PC-3 (cell line): ENCODE results near the gene SNRNP25.
"Not testable (repeated sequence)": the region's sequence is repeated elsewhere in the genome, so short reads cannot be mapped to it uniquely, and the experiment has no call there.

Source experiments
- CTCF ChIP-seq: fragments of 300-600 bp; sonication (generic); conservative IDR thresholded peaks from 2 replicates; pipeline ENCODE4 v1.5.1; 2017; ENCODE audit warnings: antibody characterized with exemption, low read depth, mild to moderate bottlenecking, low read length
- EZH2phosphoT487 ChIP-seq: fragments of 300-600 bp; sonication (generic); IDR thresholded peaks from 2 replicates; pipeline ENCODE4 v1.6.1; 2018; ENCODE audit warnings: mild to moderate bottlenecking, antibody characterized with exemption, low read length, borderline replicate concordance

- peak; percentile 48 for TF ChIP-seq CTCF
- not testable (repeated sequence) for TF ChIP-seq EZH2phosphoT487
Measured at GRCh38 chr16:10772-11171, 42.9 kb upstream of the SNRNP25 start.
